Stimulated activated CD8-positive, alpha-beta memory T cell treated with anti-CD3 and anti-CD28 coated beads, Interleukin-15, amount 100 ng/mL, for 48 hours (primary cell): ENCODE results near the gene ABL1.

Experiments
- DNase-seq, 2 donors: peaks; one replicate each; pipeline ENCODE4 v3.0.0-alpha.2; 2020; ENCODE audit warnings: low read depth in 2 of 2

ABL1 gene

DNA sequence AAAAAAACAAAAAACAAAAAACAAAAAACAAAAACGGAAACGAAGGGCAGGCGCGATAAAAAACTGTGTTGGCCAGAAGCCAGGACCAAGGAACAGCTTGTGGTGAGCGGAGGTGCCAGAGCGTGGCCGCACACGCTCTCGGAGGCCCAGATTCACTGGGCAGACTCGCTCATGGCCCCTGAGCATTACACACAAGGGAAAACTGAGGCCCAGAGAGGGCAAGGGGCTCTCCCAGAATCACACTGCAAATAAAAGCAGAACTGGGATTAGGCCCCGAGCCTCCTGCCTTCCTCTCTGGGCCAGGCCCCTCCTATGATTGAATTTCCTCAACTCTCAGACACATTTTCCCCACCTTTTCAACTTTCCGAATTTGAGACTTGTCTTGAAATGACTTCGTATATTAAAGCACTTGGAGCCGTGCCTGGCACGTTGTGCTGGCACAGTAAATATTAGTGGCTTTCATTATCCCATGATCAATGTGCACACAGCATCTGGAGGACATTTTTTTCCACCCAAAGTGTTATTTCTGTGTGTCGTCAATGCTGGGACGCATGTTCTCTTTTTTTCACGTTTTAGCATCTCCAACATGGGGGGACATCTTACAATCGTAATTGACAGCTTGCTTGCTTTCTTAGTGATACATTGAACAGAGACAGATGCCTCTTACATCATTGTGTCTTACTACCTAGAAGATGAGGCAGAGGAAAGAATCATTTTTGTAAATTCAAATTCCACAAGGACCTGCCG is 96.6 kb downstream of the ABL1 start:
- DNase-seq = no peak

DNA sequence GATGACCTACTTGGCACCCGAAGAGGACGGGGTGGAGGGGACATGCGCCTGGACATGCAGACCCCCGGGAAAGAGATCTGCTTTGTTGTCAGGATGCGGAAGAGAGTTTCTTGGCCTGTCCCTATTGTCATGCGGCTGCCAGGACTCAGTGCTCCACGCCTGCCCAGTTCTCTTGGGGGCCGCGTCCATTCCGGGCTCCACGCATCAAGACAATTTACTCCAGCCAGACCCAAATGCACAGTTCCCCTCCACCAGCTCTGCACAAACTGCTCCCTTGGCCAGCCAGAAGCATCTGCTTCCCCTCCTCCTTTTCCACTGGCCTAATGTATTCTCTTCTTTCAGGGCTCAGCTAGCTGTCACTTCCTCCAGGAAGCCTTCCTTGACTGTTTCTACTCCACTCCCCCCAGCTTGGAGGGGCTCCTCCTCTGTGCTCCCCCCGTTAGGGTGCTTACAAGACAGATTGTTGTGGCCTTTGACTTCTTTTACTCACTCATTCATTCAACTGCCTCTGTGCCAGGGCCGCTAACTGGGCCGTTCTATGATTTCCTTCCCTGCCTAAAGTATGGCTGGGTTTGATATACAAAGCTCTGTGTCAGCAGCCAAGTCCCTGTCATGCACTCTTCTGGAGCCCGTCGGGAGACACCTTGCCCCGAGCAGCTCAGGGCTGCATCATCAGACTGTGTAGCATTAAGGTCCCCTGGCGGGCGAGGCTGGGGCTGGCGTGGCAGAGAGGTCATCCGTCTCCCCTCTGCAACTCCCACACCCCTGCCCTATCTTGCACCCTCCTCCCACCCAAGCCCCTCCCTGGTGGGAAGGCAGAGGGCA is 97.4 kb downstream of the ABL1 start:
- no peak for DNase-seq

DNA sequence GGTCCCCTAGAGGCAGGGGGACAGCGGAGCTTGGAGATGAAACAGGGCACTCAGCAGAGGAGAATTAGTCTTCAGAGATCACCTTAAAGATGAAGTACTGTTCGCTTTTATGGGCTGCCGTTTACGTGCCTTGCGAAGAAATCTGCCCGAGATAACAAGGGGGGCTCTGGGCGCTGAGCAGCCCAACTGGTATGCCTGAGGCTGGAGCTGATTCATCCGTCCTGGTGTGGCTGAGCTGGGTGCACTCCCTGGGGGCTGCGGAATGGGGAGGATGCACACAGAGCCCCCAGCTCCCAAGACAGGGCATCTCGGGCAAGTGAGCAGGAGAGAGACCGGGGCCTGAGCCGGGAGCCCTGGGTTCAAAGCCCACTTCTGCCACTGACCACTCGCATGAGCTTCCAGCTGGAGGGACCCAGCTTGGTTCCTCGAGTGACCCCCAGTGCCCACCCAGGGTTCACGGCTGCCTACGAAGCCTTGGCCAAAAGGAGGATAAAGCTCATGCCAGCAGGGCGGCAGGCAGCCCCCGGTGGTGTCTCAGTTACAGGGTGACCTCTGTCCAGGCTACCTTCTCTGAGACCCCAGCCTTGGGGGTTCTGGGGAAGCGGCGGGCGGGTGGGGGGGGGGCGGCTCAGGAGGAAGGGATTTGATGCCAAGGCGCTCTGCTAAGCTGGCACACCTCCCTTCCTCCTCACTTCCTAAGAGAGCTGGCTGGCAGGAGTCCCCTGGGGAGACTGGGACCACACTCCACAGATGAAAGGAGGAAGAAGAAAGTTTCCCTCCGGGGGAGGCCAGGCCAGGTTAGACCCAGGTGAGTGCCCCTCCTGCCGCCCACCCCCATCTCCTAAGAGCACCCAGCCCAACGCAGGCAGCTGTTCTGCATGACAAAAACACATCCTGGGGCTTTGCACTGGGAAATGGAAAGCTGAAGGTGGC is 98.3 kb downstream of the ABL1 start:
- no peak for DNase-seq

DNA sequence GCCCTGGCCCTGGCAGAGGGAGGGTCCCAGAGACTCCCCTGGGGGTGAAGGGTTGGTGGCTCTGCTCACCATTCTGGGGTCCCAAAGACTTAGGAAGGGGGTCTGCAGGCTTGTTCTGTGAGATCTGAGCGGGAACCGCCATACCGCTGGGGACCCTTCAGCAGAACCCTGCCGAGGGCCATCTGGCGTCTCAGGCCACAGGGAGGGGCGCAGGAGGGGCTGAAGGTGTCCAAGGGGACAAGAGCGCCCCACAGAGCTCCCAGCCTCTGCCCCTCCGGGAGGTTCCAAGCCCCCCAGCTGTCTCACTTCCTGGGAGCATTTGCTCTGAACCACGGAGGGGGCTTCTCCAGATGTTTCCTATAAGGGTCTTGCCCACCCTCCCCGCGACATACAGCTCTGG is 99.2 kb downstream of the ABL1 start:
- no peak for DNase-seq

DNA sequence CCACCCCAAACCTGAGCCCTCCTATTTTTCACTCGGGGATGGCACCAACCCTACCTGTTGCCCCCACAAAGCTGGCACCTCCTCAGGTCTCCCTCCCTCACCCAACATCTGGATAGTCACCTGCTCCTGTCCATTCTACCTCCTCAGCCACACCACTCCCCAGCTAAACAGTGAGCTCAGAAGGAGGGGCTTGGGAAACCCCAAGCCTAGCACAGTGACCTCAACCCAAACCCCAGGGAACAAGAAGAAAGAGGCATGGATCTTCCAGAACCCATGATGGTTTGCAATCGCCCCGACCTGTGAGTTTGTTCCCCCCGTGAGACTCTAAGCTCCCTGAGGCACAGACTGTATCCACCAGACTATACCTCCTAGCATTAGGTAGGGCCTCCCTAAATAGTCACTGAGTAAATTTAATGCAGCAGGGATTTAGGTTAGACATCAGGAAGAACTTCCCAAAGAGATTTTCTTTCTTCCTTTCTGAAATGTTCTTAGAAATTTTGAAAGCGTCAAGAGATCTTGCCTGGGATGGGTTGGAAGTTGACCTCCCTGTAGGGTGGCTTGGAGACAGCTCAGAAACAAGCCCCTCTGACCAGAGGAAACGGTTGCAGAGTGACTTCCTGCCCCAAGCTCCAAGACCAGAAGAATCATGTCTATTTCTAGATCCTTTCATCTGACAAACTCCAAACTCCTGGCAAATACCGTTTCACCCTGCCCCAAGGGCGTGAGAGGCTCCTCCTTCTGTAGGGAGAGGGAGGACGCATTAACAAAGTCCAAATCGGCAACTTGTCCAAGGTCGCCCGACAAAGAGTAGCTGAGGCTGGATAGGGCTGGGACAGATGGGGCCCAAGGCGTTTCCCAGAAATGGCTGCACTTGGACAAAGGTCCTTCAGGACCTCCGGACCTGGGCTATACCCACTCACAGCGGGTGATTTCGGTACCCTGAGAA is 99.9 kb downstream of the ABL1 start:
- no peak for DNase-seq

DNA sequence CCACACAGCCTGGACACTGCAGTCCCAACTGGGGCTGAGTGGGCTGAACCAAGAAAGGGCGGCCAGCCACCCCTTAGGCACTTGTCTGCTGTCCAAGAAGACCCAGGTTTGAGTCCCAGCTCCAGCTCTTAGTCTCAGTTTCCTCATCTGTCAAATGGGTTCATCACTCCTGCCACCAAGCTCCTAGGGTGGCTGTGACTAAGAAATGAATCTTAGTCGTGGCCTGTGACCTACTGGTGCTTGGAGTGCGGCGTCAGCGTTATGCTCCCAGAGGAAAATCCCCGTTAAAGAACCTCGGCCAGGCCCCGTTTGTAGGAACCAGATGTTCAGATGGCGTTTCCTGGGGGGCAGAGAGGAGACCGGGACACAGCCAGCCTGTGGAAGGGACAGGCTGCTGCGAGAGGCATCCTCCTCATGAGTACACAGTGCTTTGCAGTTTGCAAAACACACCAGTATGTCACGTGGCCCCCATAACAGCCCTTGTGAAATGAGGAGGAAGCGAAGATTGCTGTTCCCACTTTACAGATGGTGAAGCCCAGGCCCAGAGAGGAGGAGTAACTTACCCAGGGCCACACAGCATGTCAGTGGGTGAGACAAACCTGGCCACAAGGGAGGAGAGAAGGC is 100.7 kb downstream of the ABL1 start:
- DNase-seq = no peak

DNA sequence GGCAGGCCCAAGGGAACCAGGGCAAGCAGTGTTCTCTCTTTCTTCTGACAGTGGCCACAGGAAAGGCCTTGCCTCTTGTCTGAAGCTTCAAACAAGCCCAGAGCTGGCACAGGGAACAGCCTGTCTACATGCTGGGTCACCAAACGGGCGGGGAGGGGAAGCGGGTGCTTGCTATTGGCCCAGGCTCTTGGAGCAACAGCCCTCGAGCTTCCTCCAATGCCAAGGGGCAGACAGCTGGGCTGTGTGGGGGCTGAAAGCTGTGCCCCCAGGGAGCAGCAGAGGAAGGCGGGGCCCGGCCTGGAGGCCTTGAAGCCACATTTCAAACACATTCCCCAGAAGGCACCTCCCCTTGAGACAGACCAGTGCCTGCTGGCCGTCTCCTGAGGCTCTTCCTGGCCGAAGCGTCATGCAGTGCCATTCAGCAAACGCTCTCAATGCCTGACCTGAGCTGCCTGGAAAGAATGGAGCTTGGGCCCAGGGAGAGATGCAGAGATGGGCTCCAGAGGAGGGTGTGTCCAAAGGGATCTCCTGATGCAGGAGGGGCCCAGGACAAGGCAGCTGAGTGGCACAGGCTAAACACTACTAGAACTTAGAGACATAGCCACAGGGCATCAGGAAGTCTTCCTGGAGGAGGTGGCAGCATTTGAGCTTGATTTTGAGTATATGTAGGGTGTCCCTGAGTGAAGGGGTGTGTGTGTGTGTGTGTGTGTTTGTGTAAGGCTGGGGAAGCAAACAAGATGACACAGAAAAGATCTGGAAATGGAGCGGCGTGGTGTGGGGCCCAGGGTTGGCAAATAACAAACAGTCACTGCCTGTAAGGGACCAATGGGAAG is 101.4 kb downstream of the ABL1 start:
- DNase-seq = no peak
